T-cell (primary cell): ENCODE measurements around the gene OR51E1. TPM values are rescaled to one million over a fixed set of nuclear protein-coding genes. Genes with fewer than 3 reads are reported as not detected.

ENCODE experiments used
- ATAC-seq, 4 experiments: fragments of 200-7000 bp in 3 of 4; fragments of 150-1000 bp in 1 of 4; cut with Tn5 transposase; replicated peaks in 1 of 4; 1 replicate in 3 of 4; 2 replicates in 1 of 4; pipeline ENCODE4 v1.10.0; 2021; ENCODE audit warnings: moderate library complexity in 3 of 4, mild to moderate bottlenecking in 2 of 4, moderate number of reproducible peaks in 1 of 4
- CTCF ChIA-PET, 2 donors: fragments of 300-600 bp; sonication (Branson Sonifier 250); formaldehyde crosslinking; loops; one replicate each; lab custom pipeline; 2022; ENCODE audit warnings: antibody characterized with exemption in 2 of 2; lab: Charles Lee
- POLR2A ChIA-PET, 2 donors: fragments of 300-600 bp; sonication (Branson Sonifier 250); formaldehyde crosslinking; loops; one replicate each; lab custom pipeline; 2022; ENCODE audit warnings: antibody characterized with exemption in 2 of 2; lab: Charles Lee
- DNase-seq, 35 experiments: peaks; one replicate each; pipeline versions ENCODE4 v3.0.0 to v3.0.0-alpha.2; 2013 to 2023
- H3K27ac ChIP-seq: one replicate; pipeline ENCODE4 v1.5.1; 2013; ENCODE audit warnings: low read length
- H3K27me3 ChIP-seq, 2 experiments: replicated peaks in 1 of 2; 1 replicate in 1 of 2; 2 replicates in 1 of 2; pipeline versions ENCODE4 v1.6.1 to v1.7.0; 2013; ENCODE audit warnings: low read length in 1 of 2, mixed read lengths in 1 of 2; ENCODE audit not compliant: control insufficient read depth in 2 of 2, insufficient read depth in 2 of 2; ENCODE audit errors: extremely low read depth in 1 of 2
- H3K36me3 ChIP-seq, 2 donors: 1 replicate in 1 of 2; 2 replicates in 1 of 2; pipeline versions ENCODE4 v1.6.1 to v1.7.0; 2013; ENCODE audit warnings: low read length in 1 of 2; ENCODE audit not compliant: control insufficient read depth in 2 of 2, insufficient read depth in 1 of 2; ENCODE audit errors: extremely low read depth in 1 of 2
- H3K4me1 ChIP-seq, 2 experiments: 1 replicate in 1 of 2; 2 replicates in 1 of 2; pipeline versions ENCODE4 v1.6.1 to v1.7.0; 2013; ENCODE audit warnings: low read length in 2 of 2, mixed read lengths in 1 of 2; ENCODE audit not compliant: insufficient read depth in 2 of 2, control insufficient read depth in 1 of 2; ENCODE audit errors: extremely low read depth in 1 of 2
- H3K4me3 ChIP-seq, 2 donors: 1 replicate in 1 of 2; 2 replicates in 1 of 2; pipeline versions ENCODE4 v1.5.1 to v1.7.0; 2013; ENCODE audit warnings: mild to moderate bottlenecking in 2 of 2, low read length in 1 of 2, moderate library complexity in 1 of 2; ENCODE audit not compliant: control insufficient read depth in 1 of 2; ENCODE audit errors: extremely low read depth in 1 of 2
- H3K9me3 ChIP-seq: 2 replicates; pipeline ENCODE4 v1.7.0; 2013
- H3K27ac Mint-ChIP-seq, 2 donors: one replicate each; pipeline ENCODE4 v1.8.0; 2020 to 2021; ENCODE audit warnings: mild to moderate bottlenecking in 2 of 2, mixed read lengths in 2 of 2
- H3K27me3 Mint-ChIP-seq, 2 donors: one replicate each; pipeline ENCODE4 v1.8.0; 2021 to 2022; ENCODE audit warnings: mixed read lengths in 2 of 2
- H3K36me3 Mint-ChIP-seq: one replicate; pipeline ENCODE4 v1.8.0; 2021; ENCODE audit warnings: mixed read lengths
- H3K4me1 Mint-ChIP-seq, 3 donors: one replicate each; pipeline ENCODE4 v1.8.0; 2020 to 2022; ENCODE audit warnings: mixed read lengths in 3 of 3, mild to moderate bottlenecking in 1 of 3
- H3K4me3 Mint-ChIP-seq, 3 donors: one replicate each; pipeline ENCODE4 v1.8.0; 2020 to 2022; ENCODE audit warnings: mild to moderate bottlenecking in 3 of 3, mixed read lengths in 3 of 3, moderate library complexity in 3 of 3
- H3K9me3 Mint-ChIP-seq, 3 donors: one replicate each; pipeline ENCODE4 v1.8.0; 2020 to 2022; ENCODE audit warnings: mixed read lengths in 3 of 3
- WGBS: methylation state at CpG from one replicate; pipeline ENCODE4 v1.1.5; 2013; ENCODE audit warnings: missing lambda C conversion rate; ENCODE audit not compliant: insufficient coverage; 5-methylcytosine and 5-hydroxymethylcytosine counted together
- total RNA-seq, 35 experiments: library from RNA in 6 of 35; stranded (reverse) in 6 of 35; fragments of 120-200 nt in 1 of 35; gene quantifications; one replicate each; pipeline versions ENCODE4 v1.2.1 to v1.2.4 and lab custom pipeline; 2013 to 2026

The OR51E1 gene
- total RNA-seq, 5 donors from 2014 or later (not counting 1 experiment from before 2014, with no cell fraction given) = not detected

GRCh38 chr11:4610258-4610935 lies 33.4 kb upstream of the OR51E1 start:
- peaks cover 0 to 7% (median 0%) of the 10 kb centered on the region in 3 donors for H3K9me3 Mint-ChIP-seq
- H3K4me1 Mint-ChIP-seq = peaks cover 44 to 47% (median 46%) of the 10 kb centered on the region in 3 donors
- H3K27ac ChIP-seq = peak overlapping the region; percentile 68
- no peaks in the 10 kb centered on the region for H3K9me3 ChIP-seq
- peak overlapping the region in 1 of 2 donors; percentile 31 for H3K4me3 ChIP-seq
- ChIA-PET POLR2A (no interaction called here), CTCF (no interaction called here)
- peak in 11 of 35 experiments; percentile 2 to 39 (median 7) for DNase-seq
- H3K4me3 Mint-ChIP-seq = peak overlapping the region; percentile 61 to 92 (median 65)
- H3K27me3 Mint-ChIP-seq = peaks cover 0 to 3% of the 10 kb centered on the region in 2 donors
- H3K4me1 ChIP-seq = peaks cover 14 to 17% of the 10 kb centered on the region in 2 experiments
- H3K27me3 ChIP-seq = no peaks in the 10 kb centered on the region
- peak overlapping the region; percentile 86 to 93 for H3K27ac Mint-ChIP-seq
- H3K36me3 Mint-ChIP-seq = no peaks in the 10 kb centered on the region
- no peak for ATAC-seq
- no peaks in the 10 kb centered on the region for H3K36me3 ChIP-seq
- 0% methylated on average over 2 of the region's 3 CpGs for WGBS

GRCh38 chr11:4611986-4612385 lies 31.8 kb upstream of the OR51E1 start:
- Mint-ChIP-seq H3K27me3 (peaks cover 5 to 12% of the 10 kb centered on the region in 2 donors), H3K9me3 (peaks cover 0 to 7% (median 0%) of the 10 kb centered on the region in 3 donors), H3K36me3 (no peaks in the 10 kb centered on the region), H3K27ac (no peak overlapping the region), H3K4me1 (peaks cover 30 to 33% (median 32%) of the 10 kb centered on the region in 3 donors), H3K4me3 (no peak overlapping the region)
- Histone ChIP-seq H3K4me1 (peaks cover 10% of the 10 kb centered on the region in 2 experiments), H3K4me3 (no peak overlapping the region), H3K27me3 (no peaks in the 10 kb centered on the region), H3K9me3 (no peaks in the 10 kb centered on the region), H3K27ac (no peak overlapping the region), H3K36me3 (no peaks in the 10 kb centered on the region)
- CTCF ChIA-PET = no interaction called here
- ATAC-seq (no peak), DNase-seq (no peak)
- POLR2A ChIA-PET = no interaction called here
- no CpG with 5 or more reads among the region's 2 CpGs for WGBS

GRCh38 chr11:4615856-4616444 lies 27.8 kb upstream of the OR51E1 start:
- no peak for DNase-seq

GRCh38 chr11:4619514-4619913 lies 24.3 kb upstream of the OR51E1 start:
- Histone ChIP-seq H3K36me3 (no peaks in the 10 kb centered on the region), H3K27ac (no peak overlapping the region), H3K4me3 (no peak overlapping the region), H3K4me1 (no peaks in the 10 kb centered on the region), H3K27me3 (peaks cover 0 to 3% of the 10 kb centered on the region in 2 experiments), H3K9me3 (no peaks in the 10 kb centered on the region)
- Mint-ChIP-seq H3K9me3 (no peaks in the 10 kb centered on the region), H3K4me3 (no peak overlapping the region), H3K4me1 (no peaks in the 10 kb centered on the region), H3K27ac (no peak overlapping the region), H3K36me3 (no peaks in the 10 kb centered on the region), H3K27me3 (peaks cover 26 to 28% of the 10 kb centered on the region in 2 donors)
- no peak for ATAC-seq
- ChIA-PET CTCF (no interaction called here), POLR2A (no interaction called here)
- 58% methylated on average over 2 of the region's 9 CpGs for WGBS
- DNase-seq = no peak

More at GRCh38 chr11:4615856-4616444, 27.8 kb upstream of the OR51E1 start:
- no peaks in the 10 kb centered on the region for H3K9me3 Mint-ChIP-seq
- H3K4me3 Mint-ChIP-seq = no peak overlapping the region
- H3K4me3 ChIP-seq = no peak overlapping the region
- no peak for ATAC-seq
- H3K27ac ChIP-seq = no peak overlapping the region
- CTCF ChIA-PET = no interaction called here
- peaks cover 16 to 22% of the 10 kb centered on the region in 2 donors for H3K27me3 Mint-ChIP-seq
- POLR2A ChIA-PET = interaction anchor here in 1 of 2 donors (0.6 kb wide), 1 partner anchor 59 kb away, joined by 10 read pairs; no protein-coding TSS in a partner anchor
- H3K36me3 ChIP-seq = no peaks in the 10 kb centered on the region
- no peak overlapping the region for H3K27ac Mint-ChIP-seq
- H3K4me1 ChIP-seq = no peaks in the 10 kb centered on the region
- no peaks in the 10 kb centered on the region for H3K9me3 ChIP-seq
- H3K27me3 ChIP-seq = peaks cover 0 to 3% of the 10 kb centered on the region in 2 experiments
- no peaks in the 10 kb centered on the region for H3K36me3 Mint-ChIP-seq
- H3K4me1 Mint-ChIP-seq = no peaks in the 10 kb centered on the region

GRCh38 chr11:4626207-4627099 lies 17.3 kb upstream of the OR51E1 start:
- Mint-ChIP-seq H3K4me3 (no peak overlapping the region), H3K36me3 (peaks cover 8% of the 10 kb centered on the region), H3K4me1 (no peaks in the 10 kb centered on the region), H3K27ac (no peak overlapping the region), H3K27me3 (peaks cover 39 to 46% of the 10 kb centered on the region in 2 donors), H3K9me3 (peaks cover 8 to 17% (median 14%) of the 10 kb centered on the region in 3 donors)
- ChIA-PET POLR2A (no interaction called here), CTCF (interaction anchor here (0.7 to 2.7 kb wide), 2 partner anchors 10 to 1496 kb away, joined by 3 to 13 read pairs; partner anchors contain the start of gene OR51D1 (in 1 of the 2))
- no peak overlapping the region for H3K4me3 ChIP-seq
- DNase-seq (peak in 21 of 35 experiments; percentile 5 to 57 (median 17)), ATAC-seq (no peak)
- no peak overlapping the region for H3K27ac ChIP-seq
- WGBS = 49% methylated on average over 12 of the region's 15 CpGs
- peaks cover 0 to 3% of the 10 kb centered on the region in 2 donors for H3K36me3 ChIP-seq
- H3K27me3 ChIP-seq = peaks cover 0 to 4% of the 10 kb centered on the region in 2 experiments
- no peaks in the 10 kb centered on the region for H3K4me1 ChIP-seq
- H3K9me3 ChIP-seq = no peaks in the 10 kb centered on the region

- Histone ChIP-seq H3K27me3 (peaks cover 0 to 12% of the 10 kb centered on the region in 2 experiments), H3K27ac (no peak overlapping the region), H3K4me3 (no peak overlapping the region), H3K36me3 (no peaks in the 10 kb centered on the region), H3K4me1 (peaks cover 0 to 6% of the 10 kb centered on the region in 2 experiments), H3K9me3 (no peaks in the 10 kb centered on the region)
- Mint-ChIP-seq H3K4me3 (no peak overlapping the region), H3K27ac (no peak overlapping the region), H3K36me3 (no peaks in the 10 kb centered on the region), H3K4me1 (no peaks in the 10 kb centered on the region), H3K9me3 (peaks cover 0 to 2% (median 0%) of the 10 kb centered on the region in 3 donors), H3K27me3 (peaks cover 7 to 17% of the 10 kb centered on the region in 2 donors)
- WGBS = 82% methylated on average over 2 of the region's 2 CpGs
- ATAC-seq = no peak
- DNase-seq = no peak
- POLR2A ChIA-PET = no interaction called here
- CTCF ChIA-PET = interaction anchor here (0.6 to 2.4 kb wide), 12 partner anchors 9 to 1255 kb away, joined by 3 to 13 read pairs (median 4); partner anchors contain the start of gene TRIM68 (in 1 of the 2)
Measured at GRCh38 chr11:4636136-4636535, 7.6 kb upstream of the OR51E1 start.
